Neuron (in vitro differentiated cells): ENCODE results near the gene ASB1.

Source experiments
- H2AFZ ChIP-seq: one replicate; pipeline ENCODE4 v1.6.1; 2013; ENCODE audit warnings: low read depth, mild to moderate bottlenecking, inconsistent platforms, low read length, moderate library complexity
- H3K27me3 ChIP-seq: one replicate; pipeline ENCODE4 v1.6.1; 2013; ENCODE audit warnings: low read length; ENCODE audit not compliant: insufficient read depth
- H3K36me3 ChIP-seq: one replicate; pipeline ENCODE4 v1.6.1; 2013; ENCODE audit warnings: low read length; ENCODE audit not compliant: insufficient read depth
- H3K4me1 ChIP-seq: one replicate; pipeline ENCODE4 v1.6.1; 2013; ENCODE audit warnings: low read length; ENCODE audit not compliant: insufficient read depth
- H3K4me3 ChIP-seq: 2 replicates; pipeline ENCODE4 v1.5.1; 2013; ENCODE audit warnings: mild to moderate bottlenecking, low read length, moderate library complexity
- H3K9me3 ChIP-seq: one replicate; pipeline ENCODE4 v1.6.1; 2013; ENCODE audit warnings: low read length

ASB1 gene

DNA sequence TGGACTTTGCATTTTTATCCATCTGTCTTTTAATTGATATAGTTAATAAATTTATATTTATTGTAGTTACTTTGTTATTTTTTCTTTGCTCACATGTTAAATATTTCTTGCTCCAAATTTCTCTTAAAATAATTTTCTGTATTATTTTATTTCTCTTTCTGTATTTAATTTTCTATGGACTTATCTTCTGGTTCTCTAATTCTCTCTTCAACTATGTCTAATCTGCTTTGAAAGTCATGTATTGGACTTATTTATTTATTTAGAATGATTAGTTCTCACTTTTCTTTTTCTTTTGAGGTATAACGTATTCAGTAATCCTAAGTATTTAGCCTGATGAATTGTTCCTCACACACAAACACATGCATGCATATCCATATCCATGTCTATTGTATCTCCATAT lies 53.1 kb downstream of the ASB1 start:
- Histone ChIP-seq H3K36me3 (no peaks in the 10 kb centered on the region), H3K4me3 (no peak overlapping the region), H3K9me3 (peaks cover 2% of the 10 kb centered on the region), H3K4me1 (no peaks in the 10 kb centered on the region), H3K27me3 (no peaks in the 10 kb centered on the region), H2AFZ (no peak overlapping the region)

DNA sequence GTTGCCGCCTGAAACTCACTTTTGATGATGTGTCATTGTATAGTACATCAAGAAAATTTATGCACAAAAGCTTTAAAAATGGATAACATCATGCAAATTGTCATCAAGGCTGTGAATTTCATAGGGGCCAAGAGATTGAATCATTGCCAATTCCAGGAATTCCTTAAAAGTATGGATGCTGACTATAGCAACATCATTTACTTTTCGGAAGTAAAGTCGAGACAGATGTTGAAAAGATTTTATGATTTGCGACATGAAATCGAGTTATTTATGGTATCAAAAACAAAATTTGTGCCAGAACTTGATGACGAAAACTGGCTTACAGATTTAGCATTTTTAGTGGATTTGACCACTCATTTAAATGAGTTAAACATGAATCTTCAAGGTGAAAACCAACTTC lies 56.3 kb downstream of the ASB1 start:
- H3K27me3 ChIP-seq, result no peaks in the 10 kb centered on the region
- no peak overlapping the region for H2AFZ ChIP-seq
- H3K4me1 ChIP-seq, result no peaks in the 10 kb centered on the region
- no peak overlapping the region for H3K4me3 ChIP-seq
- H3K36me3 ChIP-seq, result no peaks in the 10 kb centered on the region
- H3K9me3 ChIP-seq, result peaks cover 6% of the 10 kb centered on the region

DNA sequence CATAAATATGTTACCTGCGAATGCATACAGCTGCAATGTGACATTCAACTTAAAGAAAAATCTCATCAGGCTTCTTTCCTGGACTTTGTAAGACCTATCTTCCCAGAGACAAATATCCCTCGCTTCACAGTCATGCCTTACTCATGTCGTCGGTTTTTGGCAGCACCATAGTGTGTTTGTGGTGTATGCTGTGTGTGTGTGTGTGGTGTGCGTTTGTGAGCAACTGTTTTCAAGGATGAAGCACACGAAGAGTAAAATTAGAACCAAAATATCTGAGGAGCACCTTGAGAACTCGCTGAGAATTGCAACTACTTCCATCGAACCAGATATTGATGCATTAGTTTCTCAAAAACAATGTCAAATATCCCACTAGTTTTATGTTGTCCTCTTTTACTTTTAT lies 56.9 kb downstream of the ASB1 start:
- Histone ChIP-seq H3K4me3 (no peak overlapping the region), H3K4me1 (no peaks in the 10 kb centered on the region), H3K36me3 (no peaks in the 10 kb centered on the region), H3K9me3 (peaks cover 6% of the 10 kb centered on the region), H3K27me3 (no peaks in the 10 kb centered on the region), H2AFZ (no peak overlapping the region)

DNA sequence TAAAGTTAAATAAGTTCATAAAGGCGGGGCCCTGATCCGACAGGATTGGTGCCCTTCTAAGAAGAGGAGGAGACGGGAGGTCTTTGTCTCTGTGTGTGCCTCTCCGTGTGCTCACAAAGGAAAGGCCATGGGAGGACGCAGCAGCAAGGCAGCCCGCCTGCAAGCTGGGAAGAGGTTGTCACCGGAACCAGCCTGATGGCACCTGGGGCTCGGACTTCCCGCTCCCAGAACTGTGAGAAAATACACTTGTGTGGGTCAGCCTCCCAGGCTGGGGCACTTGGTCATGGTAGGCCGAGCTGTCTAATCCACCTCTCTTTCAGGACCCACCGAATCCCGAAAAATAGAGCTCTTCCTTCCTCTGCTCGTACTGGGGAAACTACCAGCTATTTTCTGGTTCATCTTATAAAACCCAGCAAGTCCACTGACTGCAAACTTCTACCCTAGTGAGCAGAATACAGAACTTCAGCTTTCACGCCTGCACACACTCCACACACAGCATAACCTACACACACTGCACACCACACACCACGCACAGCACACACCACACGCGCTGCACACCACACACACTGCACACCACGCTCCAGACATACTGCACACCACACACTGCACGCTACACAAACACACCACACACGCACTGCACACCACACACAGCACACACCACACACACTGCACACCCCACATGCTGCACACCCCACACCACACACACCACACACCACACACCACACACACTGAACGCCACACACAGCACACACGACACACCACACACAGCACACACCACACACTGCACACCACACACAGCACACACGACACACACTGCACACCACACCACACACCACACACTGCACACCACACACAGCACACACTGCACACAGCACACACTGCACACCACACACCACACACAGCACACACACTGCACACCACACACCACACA lies 58.1 kb downstream of the ASB1 start:
- Histone ChIP-seq H3K36me3 (no peaks in the 10 kb centered on the region), H3K4me3 (no peak overlapping the region), H2AFZ (no peak overlapping the region), H3K9me3 (peaks cover 6% of the 10 kb centered on the region), H3K27me3 (no peaks in the 10 kb centered on the region), H3K4me1 (no peaks in the 10 kb centered on the region)

DNA sequence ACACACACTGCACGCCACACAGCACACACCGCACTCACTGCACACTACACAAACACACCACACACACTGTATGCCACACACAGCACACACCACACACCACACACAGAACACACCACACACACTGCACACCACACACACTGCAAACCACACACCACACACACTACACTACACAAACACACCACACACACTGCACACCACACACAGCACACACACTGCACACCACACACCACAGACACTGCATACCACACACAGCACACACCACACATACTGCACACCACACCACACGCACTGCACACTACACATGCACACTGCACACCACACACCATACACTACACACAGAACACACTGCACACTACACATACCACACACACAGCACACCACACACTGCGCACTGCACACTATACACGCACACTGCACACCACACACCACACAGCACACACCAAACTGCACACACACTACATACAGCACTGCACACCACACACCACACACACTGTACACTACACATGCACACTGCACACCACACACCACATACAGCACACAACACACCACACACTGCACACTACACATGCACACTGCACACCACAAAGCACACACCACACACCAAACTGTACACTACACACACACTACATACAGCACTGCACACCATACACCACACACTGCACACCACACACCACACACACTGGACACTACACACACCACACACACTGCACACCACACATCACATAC lies 59.6 kb downstream of the ASB1 start:
- Histone ChIP-seq H3K4me1 (peaks cover 3% of the 10 kb centered on the region), H3K4me3 (no peak overlapping the region), H2AFZ (no peak overlapping the region), H3K27me3 (no peaks in the 10 kb centered on the region), H3K9me3 (peaks cover 4% of the 10 kb centered on the region), H3K36me3 (no peaks in the 10 kb centered on the region)

DNA sequence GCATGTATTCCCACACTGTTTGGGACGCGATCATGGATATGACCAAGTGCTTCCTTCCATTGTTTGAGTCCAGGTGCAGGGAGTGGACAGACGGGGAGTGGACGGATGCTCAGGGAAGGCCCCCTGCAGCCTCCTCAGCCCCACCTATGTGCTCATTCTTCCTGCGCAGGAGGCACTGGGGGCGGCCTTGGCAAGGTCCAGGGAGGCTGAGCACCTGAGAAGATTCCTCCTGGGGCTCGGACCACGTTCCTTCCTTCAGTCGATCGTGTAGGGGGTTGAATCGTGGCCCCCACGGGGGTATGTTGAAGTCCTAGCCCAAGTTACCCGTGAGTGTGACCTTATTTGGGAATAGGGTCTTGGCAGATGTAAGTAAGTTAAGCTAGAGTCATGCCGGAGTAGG lies 60.4 kb downstream of the ASB1 start:
- Histone ChIP-seq H3K4me1 (peaks cover 11% of the 10 kb centered on the region), H3K9me3 (peaks cover 4% of the 10 kb centered on the region), H2AFZ (no peak overlapping the region), H3K4me3 (no peak overlapping the region), H3K36me3 (no peaks in the 10 kb centered on the region), H3K27me3 (no peaks in the 10 kb centered on the region)

DNA sequence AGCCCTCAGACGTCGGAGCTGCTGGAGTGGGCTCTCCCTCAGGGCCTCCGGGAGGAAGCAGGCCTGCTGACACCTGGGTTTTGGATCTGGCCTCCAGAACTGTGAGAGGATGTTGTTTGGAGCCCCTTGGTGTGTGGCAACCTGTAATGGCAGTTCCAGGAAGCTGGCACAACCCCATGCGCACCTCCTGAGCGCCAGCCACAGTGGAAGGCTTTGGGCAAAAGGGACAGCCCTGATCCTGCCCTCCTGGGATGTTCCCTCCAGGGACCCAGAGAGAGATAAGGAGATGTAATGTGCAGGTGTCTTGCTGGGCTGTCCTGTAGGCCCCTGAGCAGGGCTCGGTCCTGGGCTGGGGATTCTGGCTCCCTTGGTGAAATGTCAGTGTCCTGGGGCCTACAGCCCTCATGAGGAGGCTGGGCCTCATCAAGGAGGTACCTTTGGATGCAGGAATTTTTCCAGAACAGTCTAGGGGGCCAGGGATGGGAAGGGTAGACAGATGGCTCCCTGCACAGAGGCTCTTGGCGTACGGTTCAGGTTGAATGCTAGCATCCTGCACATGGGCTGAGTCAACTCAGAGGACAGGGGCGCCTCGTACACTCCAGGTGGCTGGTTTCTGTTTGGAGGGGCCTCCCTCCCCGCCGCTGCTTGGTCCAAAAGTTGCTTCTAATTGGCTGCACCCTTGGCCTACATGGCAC lies 61.1 kb downstream of the ASB1 start:
- H3K27me3 ChIP-seq, result no peaks in the 10 kb centered on the region
- peaks cover 18% of the 10 kb centered on the region for H3K4me1 ChIP-seq
- no peak overlapping the region for H2AFZ ChIP-seq
- H3K9me3 ChIP-seq, result peaks cover 4% of the 10 kb centered on the region
- H3K36me3 ChIP-seq, result no peaks in the 10 kb centered on the region
- H3K4me3 ChIP-seq, result no peak overlapping the region

DNA sequence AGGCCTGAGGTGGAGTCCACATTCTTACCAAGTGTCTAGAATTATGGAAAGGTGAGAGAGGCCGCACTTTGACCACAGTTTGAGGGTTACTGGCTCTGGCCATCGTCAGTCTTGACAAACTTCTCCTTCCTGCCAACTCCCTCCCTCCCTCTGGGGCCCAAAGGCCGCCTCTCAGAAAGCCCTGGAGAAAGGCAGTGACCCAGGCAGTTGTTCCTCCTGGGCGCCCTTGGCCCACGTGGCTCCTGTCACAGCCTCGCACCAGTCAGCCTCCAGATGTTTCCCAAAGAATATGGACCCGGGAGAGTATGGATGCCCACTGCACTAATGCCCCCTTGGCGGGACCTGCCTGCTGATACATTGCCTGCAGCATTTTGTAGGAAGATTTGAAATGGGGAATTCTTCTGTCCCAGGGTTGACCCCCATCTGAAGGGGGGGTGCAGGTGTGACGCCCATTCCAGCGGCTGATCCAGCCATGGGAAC lies 61.7 kb downstream of the ASB1 start:
- Histone ChIP-seq H3K36me3 (no peaks in the 10 kb centered on the region), H3K4me3 (no peak overlapping the region), H3K4me1 (peaks cover 22% of the 10 kb centered on the region), H3K9me3 (peaks cover 4% of the 10 kb centered on the region), H3K27me3 (no peaks in the 10 kb centered on the region), H2AFZ (no peak overlapping the region)

DNA sequence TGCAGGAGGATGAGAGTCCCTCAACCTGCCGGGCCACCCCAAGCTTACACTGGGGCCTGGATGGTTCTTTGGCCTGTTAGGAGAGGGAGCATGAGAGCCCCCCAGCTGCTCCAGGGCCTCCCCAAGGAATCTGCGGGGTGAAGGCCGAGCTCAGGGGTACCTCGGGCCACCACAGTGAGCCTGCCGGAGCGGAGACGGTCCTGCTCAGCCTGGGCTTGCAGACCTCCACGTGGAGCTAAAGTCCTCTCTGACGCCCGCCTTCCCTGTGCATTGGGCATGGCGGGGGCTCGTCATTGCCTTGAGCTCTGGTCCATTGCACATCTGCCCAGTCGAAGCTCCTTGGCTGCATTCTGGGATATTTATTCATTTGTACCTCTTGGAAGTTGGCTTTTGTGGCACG lies 62.7 kb downstream of the ASB1 start:
- H3K4me3 ChIP-seq, result no peak overlapping the region

DNA sequence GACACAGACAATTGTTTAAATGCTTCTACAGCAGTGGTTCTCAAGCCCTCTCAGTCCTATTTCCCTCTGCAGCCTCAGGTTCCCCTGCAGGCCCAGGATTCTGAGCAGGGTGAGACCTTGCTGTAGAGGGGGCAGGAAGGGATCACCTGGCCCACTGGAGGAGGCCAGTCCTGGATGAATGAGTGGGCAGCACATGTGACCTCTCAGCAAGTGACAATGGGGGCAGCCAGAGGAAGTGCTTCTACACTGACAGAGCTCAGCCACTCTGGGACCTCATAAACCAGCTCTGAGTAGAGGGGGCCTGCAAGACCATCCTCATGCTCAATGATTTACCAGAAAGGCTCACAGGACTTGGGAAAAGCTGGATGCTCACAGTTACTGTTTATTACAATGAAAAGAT lies 63.2 kb downstream of the ASB1 start:
- Histone ChIP-seq H3K4me3 (no peak overlapping the region), H3K9me3 (peaks cover 4% of the 10 kb centered on the region), H2AFZ (no peak overlapping the region), H3K36me3 (no peaks in the 10 kb centered on the region), H3K27me3 (no peaks in the 10 kb centered on the region), H3K4me1 (peaks cover 26% of the 10 kb centered on the region)

More for the DNA sequence above, 62.7 kb downstream of the ASB1 start:
- Histone ChIP-seq H2AFZ (no peak overlapping the region), H3K27me3 (no peaks in the 10 kb centered on the region), H3K4me1 (peaks cover 23% of the 10 kb centered on the region), H3K36me3 (no peaks in the 10 kb centered on the region), H3K9me3 (peaks cover 4% of the 10 kb centered on the region)

DNA sequence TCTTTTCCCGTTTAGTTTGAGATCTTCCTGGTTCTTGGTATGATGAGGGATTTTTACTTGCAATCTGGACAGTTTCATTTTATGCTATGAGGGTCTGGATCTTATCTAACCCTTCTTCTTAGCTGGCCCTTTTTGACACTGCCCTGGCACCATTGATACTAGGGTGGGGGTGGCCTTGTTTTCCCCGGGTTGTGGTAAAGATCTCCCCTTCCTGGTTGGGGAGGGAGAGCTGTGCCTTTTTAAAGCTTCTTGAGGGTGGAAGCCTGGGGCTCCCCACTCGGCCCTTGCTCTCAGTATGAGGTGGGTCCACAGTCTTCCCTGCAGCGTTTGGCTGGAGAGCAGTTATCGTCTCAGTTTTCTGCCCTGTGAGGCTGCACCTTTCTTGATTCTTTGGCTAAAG lies 66.1 kb downstream of the ASB1 start:
- H3K4me1 ChIP-seq, result peaks cover 26% of the 10 kb centered on the region
- peak overlapping the region; percentile 31 for H2AFZ ChIP-seq
- no peak overlapping the region for H3K4me3 ChIP-seq
- H3K27me3 ChIP-seq, result no peaks in the 10 kb centered on the region
- no peaks in the 10 kb centered on the region for H3K9me3 ChIP-seq
- H3K36me3 ChIP-seq, result no peaks in the 10 kb centered on the region

DNA sequence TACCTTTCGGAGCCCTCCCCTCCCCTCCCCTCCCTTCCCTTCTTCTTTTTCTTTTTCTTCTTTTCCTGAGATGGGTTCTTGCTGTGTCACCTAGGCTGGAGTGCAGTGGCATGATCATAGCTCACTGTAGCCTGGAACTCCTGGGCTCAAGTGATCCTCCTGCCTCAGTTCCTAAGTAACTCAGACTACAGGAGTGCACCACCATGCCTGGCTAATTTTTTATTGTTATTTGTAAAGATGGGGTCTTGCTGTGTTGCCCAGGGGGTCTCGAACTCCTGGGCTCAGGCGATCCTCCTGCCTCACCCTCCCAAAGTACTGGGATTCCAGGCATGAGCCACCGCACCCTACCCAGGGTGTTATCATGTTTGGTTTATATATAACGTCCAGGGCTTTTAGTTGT lies 66.7 kb downstream of the ASB1 start:
- peaks cover 26% of the 10 kb centered on the region for H3K4me1 ChIP-seq
- H3K27me3 ChIP-seq, result no peaks in the 10 kb centered on the region
- H3K9me3 ChIP-seq, result no peaks in the 10 kb centered on the region
- no peak overlapping the region for H3K4me3 ChIP-seq
- no peak overlapping the region for H2AFZ ChIP-seq
- H3K36me3 ChIP-seq, result no peaks in the 10 kb centered on the region
